Measurements from ENCODE around the gene RASD2. TPM values are rescaled to one million over a fixed set of nuclear protein-coding genes. Genes with fewer than 3 reads are reported as not detected.

The RASD2 gene
- total RNA-seq, 1 experiment from 2014 or later: 2.4 TPM

- Histone ChIP-seq H4K20me1 (ENCODE audit: insufficient read depth) (no peaks in the 10 kb centered on the region), H3K9me3 (ENCODE audit: control insufficient read depth in 1 of 2, insufficient read depth in 1 of 2, low read depth in 1 of 2, low read length in 2 of 2) (no peaks in the 10 kb centered on the region), H3K36me3 (ENCODE audit: control insufficient read depth in 1 of 2, insufficient read depth in 2 of 2, low read length in 2 of 2) (no peaks in the 10 kb centered on the region), H2AFZ (ENCODE audit: low read depth, low read length, poor library complexity, severe bottlenecking) (no peak overlapping the region), H3K27ac (ENCODE audit: low read depth, low read length) (no peak overlapping the region), H3K9ac (ENCODE audit: low read length) (no peak overlapping the region), H3K79me2 (ENCODE audit: insufficient read depth, low read length) (no peaks in the 10 kb centered on the region), H3K27me3 (ENCODE audit: insufficient read depth, low read length) (no peaks in the 10 kb centered on the region), H3K4me1 (ENCODE audit: control insufficient read depth in 1 of 2, insufficient read depth in 2 of 2, low read length in 2 of 2) (no peaks in the 10 kb centered on the region; a peak in 1 of 4 replicates), H3K9me2 (ENCODE audit: insufficient read depth) (no peaks in the 10 kb centered on the region), H3K4me3 (replicated peaks in 1 of 2; ENCODE audit: low read depth in 1 of 2, low read length in 2 of 2) (no peak overlapping the region), H3K4me2 (ENCODE audit: low read length) (no peak overlapping the region)
- BruUV-seq (replicated peaks): no TSS peak
- ATAC-seq (no peak), DNase-seq (ENCODE audit: low read depth, low spot score) (no peak)
- intact Hi-C loops (cut with micrococcal nuclease): no loop called here
- RAD21 ChIA-PET (ENCODE audit: low non-redundant PET in 1 of 2, low total read pairs in 2 of 2, uncharacterized antibody in 2 of 2, unreplicated experiment in 2 of 2): no interaction called here
- POLR2A ChIA-PET: no interaction called here
- CTCF ChIA-PET: no interaction called here
- TF ChIP-seq TCF7L2 (IDR thresholded peaks at IDR 0.05; ENCODE audit: borderline replicate concordance, extremely low read depth, insufficient read depth, insufficient read length): no peak
- no peak for TF ChIP-seq SP1 (IDR thresholded peaks at IDR 0.05; ENCODE audit: low read depth)
- TF ChIP-seq, protein P1, sequence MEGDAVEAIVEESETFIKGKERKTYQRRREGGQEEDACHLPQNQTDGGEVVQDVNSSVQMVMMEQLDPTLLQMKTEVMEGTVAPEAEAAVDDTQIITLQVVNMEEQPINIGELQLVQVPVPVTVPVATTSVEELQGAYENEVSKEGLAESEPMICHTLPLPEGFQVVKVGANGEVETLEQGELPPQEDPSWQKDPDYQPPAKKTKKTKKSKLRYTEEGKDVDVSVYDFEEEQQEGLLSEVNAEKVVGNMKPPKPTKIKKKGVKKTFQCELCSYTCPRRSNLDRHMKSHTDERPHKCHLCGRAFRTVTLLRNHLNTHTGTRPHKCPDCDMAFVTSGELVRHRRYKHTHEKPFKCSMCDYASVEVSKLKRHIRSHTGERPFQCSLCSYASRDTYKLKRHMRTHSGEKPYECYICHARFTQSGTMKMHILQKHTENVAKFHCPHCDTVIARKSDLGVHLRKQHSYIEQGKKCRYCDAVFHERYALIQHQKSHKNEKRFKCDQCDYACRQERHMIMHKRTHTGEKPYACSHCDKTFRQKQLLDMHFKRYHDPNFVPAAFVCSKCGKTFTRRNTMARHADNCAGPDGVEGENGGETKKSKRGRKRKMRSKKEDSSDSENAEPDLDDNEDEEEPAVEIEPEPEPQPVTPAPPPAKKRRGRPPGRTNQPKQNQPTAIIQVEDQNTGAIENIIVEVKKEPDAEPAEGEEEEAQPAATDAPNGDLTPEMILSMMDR (IDR thresholded peaks at IDR 0.05 in 2 of 3, conservative IDR thresholded peaks at IDR 0.05 in 1 of 3; ENCODE audit: borderline replicate concordance in 1 of 3, insufficient read depth in 1 of 3, low read depth in 2 of 3, low read length in 2 of 3): no peak
These were observed 14.8 kb upstream of the RASD2 start for GRCh38 chr22:35525687-35526332.

GRCh38 chr22:35526333-35526979, 14.2 kb upstream of the RASD2 start:
- H2AFZ ChIP-seq (ENCODE audit: low read depth, low read length, poor library complexity, severe bottlenecking): no peak overlapping the region
- H3K4me3 ChIP-seq (replicated peaks in 1 of 2; ENCODE audit: low read depth in 1 of 2, low read length in 2 of 2): no peak overlapping the region
- POLR2A ChIA-PET: no interaction called here
- H3K27ac ChIP-seq (ENCODE audit: low read depth, low read length): no peak overlapping the region
- no peak for DNase-seq (ENCODE audit: low read depth, low spot score)
- H3K79me2 ChIP-seq (ENCODE audit: insufficient read depth, low read length): no peaks in the 10 kb centered on the region
- no peaks in the 10 kb centered on the region; a peak in 1 of 4 replicates for H3K4me1 ChIP-seq (ENCODE audit: control insufficient read depth in 1 of 2, insufficient read depth in 2 of 2, low read length in 2 of 2)
- RAD21 ChIA-PET (ENCODE audit: low non-redundant PET in 1 of 2, low total read pairs in 2 of 2, uncharacterized antibody in 2 of 2, unreplicated experiment in 2 of 2): no interaction called here
- H3K36me3 ChIP-seq (ENCODE audit: control insufficient read depth in 1 of 2, insufficient read depth in 2 of 2, low read length in 2 of 2): no peaks in the 10 kb centered on the region
- H3K4me2 ChIP-seq (ENCODE audit: low read length): no peak overlapping the region
- BruUV-seq (replicated peaks): no TSS peak
- TF ChIP-seq ZNF274 (IDR thresholded peaks at IDR 0.05; ENCODE audit: low read depth, low read length) (no peak), RAD21 (IDR thresholded peaks at IDR 0.05; ENCODE audit: low read depth) (no peak), ATF3 (IDR thresholded peaks at IDR 0.05) (no peak)
- H3K9me3 ChIP-seq (ENCODE audit: control insufficient read depth in 1 of 2, insufficient read depth in 1 of 2, low read depth in 1 of 2, low read length in 2 of 2): no peaks in the 10 kb centered on the region
- no peaks in the 10 kb centered on the region for H3K27me3 ChIP-seq (ENCODE audit: insufficient read depth, low read length)
- no peaks in the 10 kb centered on the region for H4K20me1 ChIP-seq (ENCODE audit: insufficient read depth)
- CTCF ChIA-PET: no interaction called here
- no peak overlapping the region for H3K9ac ChIP-seq (ENCODE audit: low read length)
- H3K9me2 ChIP-seq (ENCODE audit: insufficient read depth): no peaks in the 10 kb centered on the region
- intact Hi-C loops (cut with micrococcal nuclease): no loop called here
- ATAC-seq: no peak

All from HCT116 (cell line).